ENCODE results near the gene TMEM131L.
"Not testable (repeated sequence)": the region's sequence is repeated elsewhere in the genome, so short reads cannot be mapped to it uniquely, and the experiment has no call there.

TMEM131L gene

GRCh38 chr4:153661215-153661822 lies 195.2 kb downstream of the TMEM131L start:
- no peak for DNase-seq

- DNase-seq = no peak
Observed at GRCh38 chr4:153661908-153662307, 195.7 kb downstream of the TMEM131L start.

- DNase-seq = no peak
Observed at GRCh38 chr4:153663667-153664066, 197.5 kb downstream of the TMEM131L start.

GRCh38 chr4:153666505-153666904 lies 200.3 kb downstream of the TMEM131L start:
- DNase-seq = not testable (repeated sequence)

GRCh38 chr4:153668647-153669046 lies 202.5 kb downstream of the TMEM131L start:
- DNase-seq = no peak

- no peak for DNase-seq
Observed at GRCh38 chr4:153669838-153670237, 203.7 kb downstream of the TMEM131L start.

GRCh38 chr4:153676486-153676885 lies 210.3 kb downstream of the TMEM131L start:
- peak; percentile 19 for DNase-seq

GRCh38 chr4:153676984-153677383 lies 210.8 kb downstream of the TMEM131L start:
- peak; percentile 55 for DNase-seq

- DNase-seq = no peak
Observed at GRCh38 chr4:153679486-153679885, 213.3 kb downstream of the TMEM131L start.

GRCh38 chr4:153683763-153684181 lies 217.6 kb downstream of the TMEM131L start:
- no peak for DNase-seq

GRCh38 chr4:153684182-153684970 lies 218.2 kb downstream of the TMEM131L start, which contains the start of gene TLR2:
TSS of gene TLR2 (plus strand) at chr4:153684280. CDS start at chr4:153702908, 18,628 bp downstream.
- peak; percentile 7 for DNase-seq

- no peak for DNase-seq
Observed at GRCh38 chr4:153684971-153685371, 218.8 kb downstream of the TMEM131L start.

Data from fibroblast of upper back skin (primary cell).